GM21447 (cell line): ENCODE data around the gene ZNF44.

Experiments
- ATAC-seq: cut with Tn5 transposase; IDR thresholded peaks from one replicate; pipeline ENCODE4 v1.9.1; 2021; ENCODE audit not compliant: unreplicated experiment

ZNF44 gene

GRCh38 chr19:12265921-12266704 lies 28.6 kb downstream of the ZNF44 start:
- ATAC-seq, result no peak

- ATAC-seq, result no peak
Observed at GRCh38 chr19:12261554-12261953, 33.1 kb downstream of the ZNF44 start.

GRCh38 chr19:12260861-12261260 lies 33.8 kb downstream of the ZNF44 start:
- no peak for ATAC-seq

GRCh38 chr19:12260236-12260635 lies 34.4 kb downstream of the ZNF44 start:
- no peak for ATAC-seq

- ATAC-seq, result no peak
Observed at GRCh38 chr19:12255372-12255771, 39.3 kb downstream of the ZNF44 start.

GRCh38 chr19:12247644-12248222 lies 47.0 kb downstream of the ZNF44 start:
- no peak for ATAC-seq

GRCh38 chr19:12244370-12244769 lies 50.3 kb downstream of the ZNF44 start:
- no peak for ATAC-seq

- no peak for ATAC-seq
Observed at GRCh38 chr19:12237143-12237839, 57.4 kb downstream of the ZNF44 start.

- no peak for ATAC-seq
Observed at GRCh38 chr19:12232961-12233360, 61.7 kb downstream of the ZNF44 start.

GRCh38 chr19:12230751-12231733 lies 63.6 kb downstream of the ZNF44 start:
- no peak for ATAC-seq

- ATAC-seq, result no peak
Observed at GRCh38 chr19:12229990-12230389, 64.7 kb downstream of the ZNF44 start.

GRCh38 chr19:12224676-12225075 lies 70.0 kb downstream of the ZNF44 start:
- ATAC-seq, result no peak

GRCh38 chr19:12222980-12223630 lies 71.6 kb downstream of the ZNF44 start:
- ATAC-seq, result no peak
